Measurements from ENCODE around the gene TRMT1. TPM values are rescaled to one million over a fixed set of nuclear protein-coding genes. Genes with fewer than 3 reads are reported as not detected.

Gene TRMT1
- total and polyA plus RNA-seq, 4 experiments from 2014 or later: 18.0 to 78.4 (median 47.8) TPM

GRCh38 chr19:13154241-13154778 lies 37.8 kb upstream of the TRMT1 start:
- Histone ChIP-seq H3K4me1 (ENCODE audit: insufficient read depth, low read length) (peaks cover 38% of the 10 kb centered on the region), H3K9me3 (ENCODE audit: control insufficient read depth in 1 of 2, low read length in 2 of 2) (no peaks in the 10 kb centered on the region), H3K4me3 (ENCODE audit: low read length in 2 of 2) (peak overlapping the region; percentile 98 to 100), H3K27me3 (ENCODE audit: insufficient read depth, low read length) (no peaks in the 10 kb centered on the region), H3K36me3 (ENCODE audit: insufficient read depth, low read length) (peaks cover 5% of the 10 kb centered on the region), H3K27ac (ENCODE audit: low read depth, low read length) (peak overlapping the region; percentile 98)
- CTCF ChIA-PET (ENCODE audit: partially characterized antibody): interaction anchor here (0.5 to 6.3 kb wide), 7 partner anchors 12 to 80 kb away, joined by 3 to 52 read pairs (median 7); no protein-coding TSS in a partner anchor
- H3K4me1 Mint-ChIP-seq: peaks cover 26 to 75% (median 35%) of the 10 kb centered on the region in 4 donors
- H3K9me3 Mint-ChIP-seq: peaks cover 0 to 24% (median 3%) of the 10 kb centered on the region in 8 donors
- intact Hi-C loops (cut with micrococcal nuclease): loop anchor here (5.0 kb wide), 3 partner anchors 362 to 928 kb away; partner anchors contain the start of gene JUNB
- H3K36me3 Mint-ChIP-seq: peaks cover 20 to 46% of the 10 kb centered on the region in 2 donors
- peak overlapping the region; percentile 95 to 99 (median 99) for H3K4me3 Mint-ChIP-seq
- POLR2A ChIA-PET (ENCODE audit: partially characterized antibody): interaction anchor here (0.9 to 6.6 kb wide), 14 partner anchors 8 to 124 kb away, joined by 3 to 401 read pairs (median 10); partner anchors contain the start of genes LYL1, NACC1 and TRMT1
- peak; percentile 34 to 69 (median 48) for DNase-seq
- peak overlapping the region; percentile 94 to 99 (median 98) for H3K27ac Mint-ChIP-seq
- peaks cover 0 to 3% of the 10 kb centered on the region in 2 donors for H3K27me3 Mint-ChIP-seq

GRCh38 chr19:13153569-13154240 lies 37.2 kb upstream of the TRMT1 start:
- H3K4me1 ChIP-seq (ENCODE audit: insufficient read depth, low read length): peaks cover 40% of the 10 kb centered on the region
- DNase-seq: peak in 1 of 5 donors; percentile 30
- intact Hi-C loops (cut with micrococcal nuclease): loop anchor here (2.0 to 5.0 kb wide), 5 partner anchors 13 to 929 kb away; partner anchors contain the start of genes JUNB and RFX1

GRCh38 chr19:13152974-13153568 lies 36.5 kb upstream of the TRMT1 start:
- Histone ChIP-seq H3K27me3 (ENCODE audit: insufficient read depth, low read length) (no peaks in the 10 kb centered on the region), H3K36me3 (ENCODE audit: insufficient read depth, low read length) (peaks cover 5% of the 10 kb centered on the region), H3K4me1 (ENCODE audit: insufficient read depth, low read length) (peaks cover 38% of the 10 kb centered on the region), H3K9me3 (ENCODE audit: control insufficient read depth in 1 of 2, low read length in 2 of 2) (no peaks in the 10 kb centered on the region), H3K4me3 (ENCODE audit: low read length in 2 of 2) (peak overlapping the region; percentile 98 to 100), H3K27ac (ENCODE audit: low read depth, low read length) (peak overlapping the region; percentile 98)
- peak overlapping the region; percentile 95 to 99 (median 99) for H3K4me3 Mint-ChIP-seq
- DNase-seq: peak; percentile 95 to 99 (median 96)
- H3K27me3 Mint-ChIP-seq: peaks cover 0 to 3% of the 10 kb centered on the region in 2 donors
- H3K27ac Mint-ChIP-seq: peak overlapping the region; percentile 98 to 100 (median 99)
- ChIA-PET POLR2A (ENCODE audit: partially characterized antibody) (interaction anchor here (0.6 to 5.5 kb wide), 35 partner anchors 11 to 1267 kb away, joined by 3 to 415 read pairs (median 6); partner anchors contain the start of genes C19orf53, GCDH, JUNB and LYL1), CTCF (ENCODE audit: partially characterized antibody) (interaction anchor here (0.8 to 2.2 kb wide), 12 partner anchors 11 to 188 kb away, joined by 3 to 21 read pairs (median 4); no protein-coding TSS in a partner anchor)
- intact Hi-C loops (cut with micrococcal nuclease): loop anchor here (2.0 to 5.0 kb wide), 5 partner anchors 14 to 929 kb away; partner anchors contain the start of genes JUNB and RFX1
- peaks cover 26 to 78% (median 36%) of the 10 kb centered on the region in 4 donors for H3K4me1 Mint-ChIP-seq
- peaks cover 20 to 46% of the 10 kb centered on the region in 2 donors for H3K36me3 Mint-ChIP-seq
- H3K9me3 Mint-ChIP-seq: peaks cover 0 to 24% (median 3%) of the 10 kb centered on the region in 8 donors

More at GRCh38 chr19:13153569-13154240, 37.2 kb upstream of the TRMT1 start:
- POLR2A ChIA-PET (ENCODE audit: partially characterized antibody): interaction anchor here (0.6 to 6.6 kb wide), 31 partner anchors 8 to 362 kb away, joined by 3 to 415 read pairs (median 12); partner anchors contain the start of genes JUNB, LYL1, NACC1 and TRMT1
- no peaks in the 10 kb centered on the region for H3K9me3 ChIP-seq (ENCODE audit: control insufficient read depth in 1 of 2, low read length in 2 of 2)
- H3K36me3 ChIP-seq (ENCODE audit: insufficient read depth, low read length): peaks cover 5% of the 10 kb centered on the region
- no peaks in the 10 kb centered on the region for H3K27me3 ChIP-seq (ENCODE audit: insufficient read depth, low read length)
- H3K4me3 Mint-ChIP-seq: peak overlapping the region; percentile 95 to 99 (median 99)
- peak overlapping the region; percentile 98 for H3K27ac ChIP-seq (ENCODE audit: low read depth, low read length)
- CTCF ChIA-PET (ENCODE audit: partially characterized antibody): interaction anchor here (0.5 to 6.3 kb wide), 6 partner anchors 10 to 80 kb away, joined by 3 to 52 read pairs (median 21); no protein-coding TSS in a partner anchor
- peak overlapping the region; percentile 98 to 100 (median 99) for H3K27ac Mint-ChIP-seq
- peak overlapping the region; percentile 98 to 100 for H3K4me3 ChIP-seq (ENCODE audit: low read length in 2 of 2)
- H3K9me3 Mint-ChIP-seq: peaks cover 0 to 24% (median 3%) of the 10 kb centered on the region in 8 donors
- H3K36me3 Mint-ChIP-seq: peaks cover 20 to 46% of the 10 kb centered on the region in 2 donors
- peaks cover 29 to 79% (median 38%) of the 10 kb centered on the region in 4 donors for H3K4me1 Mint-ChIP-seq
- peaks cover 0 to 3% of the 10 kb centered on the region in 2 donors for H3K27me3 Mint-ChIP-seq

- H3K27me3 ChIP-seq (ENCODE audit: insufficient read depth, low read length): no peaks in the 10 kb centered on the region
- DNase-seq: no peak
- H3K27ac ChIP-seq (ENCODE audit: low read depth, low read length): peak overlapping the region; percentile 98
- H3K36me3 ChIP-seq (ENCODE audit: insufficient read depth, low read length): peaks cover 5% of the 10 kb centered on the region
- Mint-ChIP-seq H3K27ac (peak overlapping the region; percentile 98 to 100 (median 99)), H3K9me3 (peaks cover 0 to 24% (median 3%) of the 10 kb centered on the region in 8 donors), H3K36me3 (peaks cover 20 to 46% of the 10 kb centered on the region in 2 donors), H3K4me1 (peaks cover 23 to 73% (median 31%) of the 10 kb centered on the region in 4 donors), H3K27me3 (peaks cover 0 to 3% of the 10 kb centered on the region in 2 donors), H3K4me3 (peak overlapping the region; percentile 95 to 99 (median 99))
- no peaks in the 10 kb centered on the region for H3K9me3 ChIP-seq (ENCODE audit: control insufficient read depth in 1 of 2, low read length in 2 of 2)
- CTCF ChIA-PET (ENCODE audit: partially characterized antibody): interaction anchor here (0.8 to 2.2 kb wide), 14 partner anchors 11 to 187 kb away, joined by 3 to 21 read pairs (median 4); no protein-coding TSS in a partner anchor
- H3K4me1 ChIP-seq (ENCODE audit: insufficient read depth, low read length): peaks cover 32% of the 10 kb centered on the region
- peak overlapping the region; percentile 98 to 100 for H3K4me3 ChIP-seq (ENCODE audit: low read length in 2 of 2)
- intact Hi-C loops (cut with micrococcal nuclease): loop anchor here (2.0 to 5.0 kb wide), 5 partner anchors 14 to 930 kb away; partner anchors contain the start of genes JUNB and RFX1
- POLR2A ChIA-PET (ENCODE audit: partially characterized antibody): interaction anchor here (0.6 to 5.5 kb wide), 38 partner anchors 10 to 1267 kb away, joined by 3 to 415 read pairs (median 6); partner anchors contain the start of genes C19orf53, GCDH, JUNB and LYL1
These were observed 35.9 kb upstream of the TRMT1 start for GRCh38 chr19:13152356-13152973.

GRCh38 chr19:13151605-13152355 lies 35.2 kb upstream of the TRMT1 start:
- Histone ChIP-seq H3K27me3 (ENCODE audit: insufficient read depth, low read length) (no peaks in the 10 kb centered on the region), H3K9me3 (ENCODE audit: control insufficient read depth in 1 of 2, low read length in 2 of 2) (no peaks in the 10 kb centered on the region), H3K27ac (ENCODE audit: low read depth, low read length) (peak overlapping the region; percentile 98), H3K4me3 (ENCODE audit: low read length in 2 of 2) (peak overlapping the region; percentile 98 to 100), H3K36me3 (ENCODE audit: insufficient read depth, low read length) (peaks cover 5% of the 10 kb centered on the region), H3K4me1 (ENCODE audit: insufficient read depth, low read length) (peaks cover 29% of the 10 kb centered on the region)
- POLR2A ChIA-PET (ENCODE audit: partially characterized antibody): interaction anchor here (0.7 to 5.5 kb wide), 33 partner anchors 10 to 1268 kb away, joined by 3 to 415 read pairs (median 7); partner anchors contain the start of genes C19orf53, GCDH, JUNB and LYL1
- Mint-ChIP-seq H3K4me3 (peak overlapping the region; percentile 95 to 99 (median 99)), H3K36me3 (peaks cover 20 to 46% of the 10 kb centered on the region in 2 donors), H3K4me1 (peaks cover 18 to 66% (median 29%) of the 10 kb centered on the region in 4 donors), H3K9me3 (peaks cover 0 to 24% (median 3%) of the 10 kb centered on the region in 8 donors), H3K27ac (peak overlapping the region; percentile 98 to 100 (median 99)), H3K27me3 (peaks cover 0 to 3% of the 10 kb centered on the region in 2 donors)
- intact Hi-C loops (cut with micrococcal nuclease): loop anchor here (1.0 to 5.0 kb wide), 6 partner anchors 15 to 931 kb away; partner anchors contain the start of genes JUNB and RFX1
- CTCF ChIA-PET (ENCODE audit: partially characterized antibody): interaction anchor here (0.8 to 2.2 kb wide), 12 partner anchors 12 to 186 kb away, joined by 3 to 21 read pairs (median 4); no protein-coding TSS in a partner anchor
- peak; percentile 95 to 97 (median 96) for DNase-seq

Measured in CD4-positive, alpha-beta memory T cell (primary cell).